OCI-LY1 (cell line): ENCODE data around the gene TMPRSS11E.

Source experiments
- H2AFZ ChIP-seq: fragments of 200-600 bp; sonication (generic), shearing (Covaris generic); 2 replicates; pipeline ENCODE4 v1.6.0; 2014; ENCODE audit warnings: antibody characterized with exemption, mild to moderate bottlenecking, low read length
- H3F3A ChIP-seq: fragments of 200-600 bp; sonication (generic), shearing (Covaris generic); 2 replicates; pipeline ENCODE4 v1.6.0; 2014; ENCODE audit warnings: mild to moderate bottlenecking, antibody characterized with exemption, low read length, moderate library complexity; ENCODE audit not compliant: insufficient read depth
- H3K27ac ChIP-seq: fragments of 200-600 bp; sonication (generic); 2 replicates; pipeline ENCODE4 v1.5.1; 2014; ENCODE audit warnings: low read length, mixed run types, mild to moderate bottlenecking, low read depth; ENCODE audit not compliant: poor library complexity, severe bottlenecking
- H3K27me3 ChIP-seq: fragments of 200-600 bp; sonication (generic); 2 replicates; pipeline ENCODE4 v1.6.0; 2014; ENCODE audit warnings: antibody characterized with exemption, mild to moderate bottlenecking, low read length, moderate library complexity; ENCODE audit not compliant: insufficient read depth
- H3K36me3 ChIP-seq: fragments of 200-600 bp; sonication (generic); 2 replicates; pipeline ENCODE4 v1.6.1; 2014; ENCODE audit warnings: mild to moderate bottlenecking, antibody characterized with exemption, low read length, moderate library complexity, mixed read lengths; ENCODE audit not compliant: insufficient read depth
- H3K4me1 ChIP-seq: fragments of 200-600 bp; sonication (generic); 2 replicates; pipeline ENCODE4 v1.5.1; 2014; ENCODE audit warnings: mild to moderate bottlenecking, low read length, moderate library complexity; ENCODE audit not compliant: insufficient read depth, severe bottlenecking
- H3K4me2 ChIP-seq: fragments of 200-600 bp; sonication (generic), shearing (Covaris generic); 2 replicates; pipeline ENCODE4 v1.6.1; 2014; ENCODE audit warnings: low read length
- H3K4me3 ChIP-seq: fragments of 200-600 bp; sonication (generic); 2 replicates; pipeline ENCODE4 v1.5.1; 2014; ENCODE audit warnings: low read length, low read depth, mild to moderate bottlenecking, mixed read lengths; ENCODE audit not compliant: poor library complexity, severe bottlenecking
- H3K79me2 ChIP-seq: fragments of 200-600 bp; shearing (Covaris generic); 2 replicates; pipeline ENCODE4 v1.6.1; 2016; ENCODE audit warnings: mixed run types, low read length, mixed read lengths; ENCODE audit not compliant: insufficient read depth
- H3K9ac ChIP-seq: fragments of 200-600 bp; sonication (generic), shearing (Covaris generic); 2 replicates; pipeline ENCODE4 v1.6.1; 2014; ENCODE audit warnings: mild to moderate bottlenecking, low read length, mixed read lengths
- H3K9me2 ChIP-seq: fragments of 200-600 bp; sonication (generic), shearing (Covaris generic); 2 replicates; pipeline ENCODE4 v1.6.1; 2014; ENCODE audit warnings: low read depth, mild to moderate bottlenecking, low read length, mixed read lengths
- H3K9me3 ChIP-seq: fragments of 200-600 bp; shearing (Covaris generic); 2 replicates; pipeline ENCODE4 v1.6.1; 2014; ENCODE audit warnings: low read length, mixed read lengths
- H4K20me1 ChIP-seq: fragments of 200-600 bp; sonication (generic), shearing (Covaris generic); 2 replicates; pipeline ENCODE4 v1.6.0; 2016; ENCODE audit warnings: mild to moderate bottlenecking, low read length; ENCODE audit not compliant: insufficient read depth
- EZH2 ChIP-seq: fragments of 200-600 bp; sonication (generic), shearing (Covaris generic); IDR thresholded peaks from 2 replicates; pipeline ENCODE4 v1.8.0; 2017; ENCODE audit warnings: borderline replicate concordance, mixed run types, mild to moderate bottlenecking, antibody characterized with exemption, low read length, moderate library complexity, mixed read lengths
- TF ChIP-seq, protein P1 (sequence below): fragments of 200-600 bp; sonication (generic), shearing (Covaris generic); IDR thresholded peaks from 2 replicates; pipeline ENCODE4 v1.5.1; 2017; ENCODE audit warnings: mild to moderate bottlenecking, antibody characterized with exemption, low read length, moderate library complexity, mixed read lengths

Gene TMPRSS11E

DNA sequence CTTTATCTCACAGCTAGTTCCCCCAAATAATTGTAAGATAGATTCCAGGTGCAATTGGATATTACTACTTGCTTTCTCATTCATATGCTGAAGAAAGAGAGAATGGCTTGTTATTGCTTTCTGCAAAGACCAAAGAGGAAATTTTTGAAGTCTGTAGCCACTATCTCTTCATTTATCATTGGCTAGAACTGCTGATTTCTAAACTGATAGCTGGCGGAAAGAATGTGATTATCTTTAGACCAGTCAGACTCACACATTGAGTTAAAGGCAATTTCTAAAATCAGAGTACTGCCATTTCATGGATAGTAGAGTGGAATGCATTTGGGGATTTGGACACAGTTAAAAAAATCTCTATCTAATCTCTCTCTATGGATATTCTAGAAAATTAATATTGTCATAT, 12.4 kb upstream of the TMPRSS11E start:
- no peak overlapping the region for H3K4me3 ChIP-seq
- TF ChIP-seq, protein P1, sequence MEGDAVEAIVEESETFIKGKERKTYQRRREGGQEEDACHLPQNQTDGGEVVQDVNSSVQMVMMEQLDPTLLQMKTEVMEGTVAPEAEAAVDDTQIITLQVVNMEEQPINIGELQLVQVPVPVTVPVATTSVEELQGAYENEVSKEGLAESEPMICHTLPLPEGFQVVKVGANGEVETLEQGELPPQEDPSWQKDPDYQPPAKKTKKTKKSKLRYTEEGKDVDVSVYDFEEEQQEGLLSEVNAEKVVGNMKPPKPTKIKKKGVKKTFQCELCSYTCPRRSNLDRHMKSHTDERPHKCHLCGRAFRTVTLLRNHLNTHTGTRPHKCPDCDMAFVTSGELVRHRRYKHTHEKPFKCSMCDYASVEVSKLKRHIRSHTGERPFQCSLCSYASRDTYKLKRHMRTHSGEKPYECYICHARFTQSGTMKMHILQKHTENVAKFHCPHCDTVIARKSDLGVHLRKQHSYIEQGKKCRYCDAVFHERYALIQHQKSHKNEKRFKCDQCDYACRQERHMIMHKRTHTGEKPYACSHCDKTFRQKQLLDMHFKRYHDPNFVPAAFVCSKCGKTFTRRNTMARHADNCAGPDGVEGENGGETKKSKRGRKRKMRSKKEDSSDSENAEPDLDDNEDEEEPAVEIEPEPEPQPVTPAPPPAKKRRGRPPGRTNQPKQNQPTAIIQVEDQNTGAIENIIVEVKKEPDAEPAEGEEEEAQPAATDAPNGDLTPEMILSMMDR = no peak
- TF ChIP-seq EZH2 = no peak

GRCh38 chr4:68445111-68445510, 2.2 kb upstream of the TMPRSS11E start:
- no peaks in the 10 kb centered on the region for H3K4me1 ChIP-seq
- no peaks in the 10 kb centered on the region for H3K79me2 ChIP-seq
- H3K27ac ChIP-seq = no peak overlapping the region
- H3K4me2 ChIP-seq = no peak overlapping the region
- H4K20me1 ChIP-seq = no peaks in the 10 kb centered on the region
- H3K9ac ChIP-seq = no peak overlapping the region
- H3K27me3 ChIP-seq = no peaks in the 10 kb centered on the region
- TF ChIP-seq, protein P1 = no peak
- TF ChIP-seq EZH2 = no peak
- no peaks in the 10 kb centered on the region for H3K36me3 ChIP-seq
- H2AFZ ChIP-seq = no peak overlapping the region
- no peaks in the 10 kb centered on the region for H3K9me2 ChIP-seq
- H3K4me3 ChIP-seq = no peak overlapping the region
- H3K9me3 ChIP-seq = no peaks in the 10 kb centered on the region
- no peaks in the 10 kb centered on the region for H3F3A ChIP-seq

More for the DNA sequence above, 12.4 kb upstream of the TMPRSS11E start:
- Histone ChIP-seq H3K27ac (no peak overlapping the region), H4K20me1 (no peaks in the 10 kb centered on the region), H3F3A (no peaks in the 10 kb centered on the region), H3K27me3 (no peaks in the 10 kb centered on the region), H3K9me2 (no peaks in the 10 kb centered on the region), H3K79me2 (no peaks in the 10 kb centered on the region), H3K4me2 (no peak overlapping the region), H3K9ac (no peak overlapping the region), H3K36me3 (no peaks in the 10 kb centered on the region), H3K4me1 (no peaks in the 10 kb centered on the region), H3K9me3 (no peaks in the 10 kb centered on the region), H2AFZ (no peak overlapping the region)

- TF ChIP-seq EZH2 = no peak
- TF ChIP-seq, protein P1 = no peak
- Histone ChIP-seq H3K79me2 (no peaks in the 10 kb centered on the region), H3F3A (no peaks in the 10 kb centered on the region), H3K9ac (no peak overlapping the region), H3K4me2 (no peak overlapping the region), H3K36me3 (no peaks in the 10 kb centered on the region), H2AFZ (no peak overlapping the region), H3K9me3 (no peaks in the 10 kb centered on the region), H3K4me3 (no peak overlapping the region), H3K27me3 (no peaks in the 10 kb centered on the region), H3K27ac (no peak overlapping the region), H4K20me1 (no peaks in the 10 kb centered on the region), H3K9me2 (no peaks in the 10 kb centered on the region), H3K4me1 (no peaks in the 10 kb centered on the region)
Measured at GRCh38 chr4:68451246-68452211, 4.3 kb downstream of the TMPRSS11E start.
